Endothelial cell of umbilical vein (primary cell): ENCODE measurements around the gene GAS1. TPM values are rescaled to one million over a fixed set of nuclear protein-coding genes. Genes with fewer than 3 reads are reported as not detected.

Experiments
- BruUV-seq: library from RNA; stranded (reverse); fragments of 400-500 nt; replicated peaks from 2 replicates; lab custom pipeline; 2021; lab: Mats Ljungman, UMichigan
- CTCF ChIA-PET: fragments of 300-600, 350-600 bp; sonication (Branson Sonifier 250); formaldehyde crosslinking; loops from one replicate; lab custom pipeline; 2021; ENCODE audit warnings: antibody characterized with exemption, inconsistent platforms; lab: Charles Lee
- POLR2A ChIA-PET: fragments of 300-600, 350-600 bp; sonication (Branson Sonifier 250); formaldehyde crosslinking; loops from one replicate; lab custom pipeline; 2021; ENCODE audit warnings: antibody characterized with exemption, inconsistent platforms; lab: Charles Lee
- DNase-seq: peaks from one replicate; pipeline ENCODE4 v3.0.0-alpha.2; 2011; ENCODE audit warnings: low read depth, low spot score
- FAIRE-seq: peaks from 2 replicates; lab custom pipeline; 2011; peaks lifted over from hg19 to GRCh38; lab: Jason Lieb, UNC
- H2AFZ ChIP-seq: 2 replicates; pipeline ENCODE4 v1.6.0; 2012; ENCODE audit warnings: low read depth, low read length, control low read depth, inconsistent platforms
- H3K27ac ChIP-seq: 2 replicates; pipeline ENCODE4 v1.5.1; 2011; ENCODE audit warnings: low read depth, mild to moderate bottlenecking, control low read depth, low read length, moderate library complexity; ENCODE audit not compliant: insufficient read depth
- H3K27me3 ChIP-seq, 2 experiments: 2 replicates each; pipeline versions ENCODE4 v1.6.0 to v1.6.1; 2011; ENCODE audit warnings: low read length in 2 of 2, mixed read lengths in 1 of 2; ENCODE audit not compliant: control insufficient read depth in 2 of 2, insufficient read depth in 2 of 2
- H3K36me3 ChIP-seq, 2 experiments: 2 replicates in 1 of 2; 3 replicates in 1 of 2; pipeline ENCODE4 v1.5.1; 2011; ENCODE audit warnings: low read length in 2 of 2, mild to moderate bottlenecking in 1 of 2, moderate library complexity in 1 of 2; ENCODE audit not compliant: control insufficient read depth in 2 of 2, insufficient read depth in 2 of 2; ENCODE audit errors: extremely low read depth in 1 of 2
- H3K4me1 ChIP-seq: 3 replicates; pipeline ENCODE4 v1.5.1; 2011; ENCODE audit warnings: mild to moderate bottlenecking, low read length; ENCODE audit not compliant: control insufficient read depth, insufficient read depth; ENCODE audit errors: extremely low read depth
- H3K4me2 ChIP-seq: 2 replicates; pipeline ENCODE4 v1.6.1; 2011; ENCODE audit warnings: low read length, control low read depth, mixed read lengths; ENCODE audit not compliant: insufficient read depth
- H3K4me3 ChIP-seq, 3 experiments: fragments of 200-600 bp in 1 of 3; sonication (generic), shearing (Covaris generic) in 1 of 3; replicated peaks in 1 of 3; 2 replicates each; pipeline ENCODE4 v1.5.1; 2011 to 2016; ENCODE audit warnings: control low read depth in 3 of 3, low read length in 3 of 3, mild to moderate bottlenecking in 2 of 3, inconsistent platforms in 1 of 3, low read depth in 1 of 3, moderate library complexity in 1 of 3; ENCODE audit not compliant: insufficient read depth in 1 of 3
- H3K79me2 ChIP-seq: 2 replicates; pipeline ENCODE4 v1.6.0; 2012; ENCODE audit warnings: low read length, inconsistent platforms; ENCODE audit not compliant: control insufficient read depth, insufficient read depth
- H3K9ac ChIP-seq: replicated peaks from 2 replicates; pipeline ENCODE3; 2011; ENCODE audit warnings: low read length, control low read depth; ENCODE audit not compliant: insufficient read depth; ENCODE audit errors: extremely low read depth
- H3K9me1 ChIP-seq: replicated peaks from 3 replicates; pipeline ENCODE4 v1.6.0; 2011; ENCODE audit warnings: mild to moderate bottlenecking, low read length; ENCODE audit not compliant: control insufficient read depth, insufficient read depth; ENCODE audit errors: extremely low read depth
- H3K9me3 ChIP-seq: replicated peaks from 2 replicates; pipeline ENCODE4 v1.5.1; 2012; ENCODE audit warnings: low read length, inconsistent platforms; ENCODE audit not compliant: control insufficient read depth, insufficient read depth
- H4K20me1 ChIP-seq: replicated peaks from 2 replicates; pipeline ENCODE3; 2011; ENCODE audit warnings: mild to moderate bottlenecking, low read length; ENCODE audit not compliant: control insufficient read depth, insufficient read depth; ENCODE audit errors: extremely low read depth
- EZH2 ChIP-seq: IDR thresholded peaks from 2 replicates; pipeline ENCODE4 v1.6.1; 2012; ENCODE audit warnings: borderline replicate concordance, low read depth, mild to moderate bottlenecking, moderate library complexity, low read length, inconsistent platforms; ENCODE audit not compliant: severe bottlenecking
- FOS ChIP-seq: IDR thresholded peaks from 2 replicates; pipeline ENCODE4 v1.6.1; 2011; ENCODE audit warnings: mild to moderate bottlenecking, low read length, moderate library complexity, borderline replicate concordance; ENCODE audit not compliant: insufficient read depth
- GATA2 ChIP-seq: IDR thresholded peaks from 2 replicates; pipeline ENCODE4 v1.7.0; 2011; ENCODE audit warnings: low read depth, mild to moderate bottlenecking, moderate library complexity, mixed read lengths, low read length; ENCODE audit not compliant: insufficient read length, insufficient read depth
- JUN ChIP-seq: IDR thresholded peaks from 2 replicates; pipeline ENCODE4 v1.6.1; 2011; ENCODE audit warnings: borderline replicate concordance, low read depth; ENCODE audit not compliant: insufficient read length, insufficient read depth
- MAX ChIP-seq: IDR thresholded peaks from 2 replicates; pipeline ENCODE4 v1.6.1; 2011; ENCODE audit not compliant: insufficient read depth, insufficient read length
- MYC ChIP-seq: IDR thresholded peaks from one replicate; pipeline ENCODE4 v1.6.1; 2011; ENCODE audit warnings: mild to moderate bottlenecking, low read depth, low read length
- POLR2A ChIP-seq: IDR thresholded peaks from 2 replicates; pipeline ENCODE4 v1.6.1; 2012; ENCODE audit warnings: low read depth, mild to moderate bottlenecking, control low read depth, low read length
- POLR2AphosphoS5 ChIP-seq: IDR thresholded peaks from 2 replicates; pipeline ENCODE4 v1.6.1; 2012; ENCODE audit warnings: low read depth, mild to moderate bottlenecking, control low read depth, low read length, moderate library complexity; ENCODE audit not compliant: insufficient read depth
- dilution Hi-C: fragments of 300-500 bp; cut with MboI; formaldehyde crosslinking; loops from one replicate; pipeline ENCODE4 v1.15.0; 2019; ENCODE audit warnings: low sequenced_read_pairs; ENCODE audit not compliant: extremely low pct_ligation_motif_present
- intact Hi-C: fragments of 100-400 bp; cut with micrococcal nuclease; formaldehyde crosslinking; loops from one replicate; pipeline ENCODE4 v1.10.0; 2022
- polyA plus RNA-seq, 4 experiments: library from polyadenylated mRNA; depleted of rRNA in 3 of 4; stranded (reverse) in 3 of 4; unstranded in 1 of 4; fragments of >200 nt; gene quantifications; 2 replicates each; pipeline versions ENCODE4 v1.2.1 to v1.2.3, GENCODE V29; 2011 to 2012; ENCODE audit warnings: missing spikeins in 1 of 4
- total RNA-seq: library from RNA; stranded (reverse); gene quantifications from 2 replicates; pipeline ENCODE4 v1.2.3, GENCODE V29; 2021
- TF ChIP-seq, protein P1 (sequence below), 2 donors: IDR thresholded peaks; 1 replicate in 1 of 2; 2 replicates in 1 of 2; pipeline ENCODE4 v1.5.1; 2011; ENCODE audit warnings: low read length in 2 of 2, mild to moderate bottlenecking in 2 of 2, moderate library complexity in 2 of 2, control low read depth in 1 of 2, inconsistent platforms in 1 of 2, low read depth in 1 of 2; ENCODE audit not compliant: insufficient read depth in 1 of 2; ENCODE audit errors: extremely low read depth in 1 of 2

Gene GAS1
- total and polyA plus RNA-seq, 2 donors (not counting 3 experiments of a cell fraction or from before 2014, with no cell fraction given): 0.06 to 0.15 TPM

- Histone ChIP-seq H3K79me2 (no peaks in the 10 kb centered on the region), H2AFZ (no peak overlapping the region), H3K9ac (no peak overlapping the region), H3K27me3 (no peaks in the 10 kb centered on the region), H3K27ac (no peak overlapping the region), H3K9me1 (no peaks in the 10 kb centered on the region), H3K9me3 (no peaks in the 10 kb centered on the region), H3K4me3 (no peak overlapping the region), H3K4me2 (no peak overlapping the region), H4K20me1 (no peaks in the 10 kb centered on the region), H3K4me1 (no peaks in the 10 kb centered on the region), H3K36me3 (no peaks in the 10 kb centered on the region)
- TF ChIP-seq FOS (no peak), EZH2 (no peak), POLR2A (no peak), MAX (no peak), JUN (no peak), GATA2 (no peak), MYC (no peak), POLR2AphosphoS5 (no peak)
- TF ChIP-seq, protein P1, sequence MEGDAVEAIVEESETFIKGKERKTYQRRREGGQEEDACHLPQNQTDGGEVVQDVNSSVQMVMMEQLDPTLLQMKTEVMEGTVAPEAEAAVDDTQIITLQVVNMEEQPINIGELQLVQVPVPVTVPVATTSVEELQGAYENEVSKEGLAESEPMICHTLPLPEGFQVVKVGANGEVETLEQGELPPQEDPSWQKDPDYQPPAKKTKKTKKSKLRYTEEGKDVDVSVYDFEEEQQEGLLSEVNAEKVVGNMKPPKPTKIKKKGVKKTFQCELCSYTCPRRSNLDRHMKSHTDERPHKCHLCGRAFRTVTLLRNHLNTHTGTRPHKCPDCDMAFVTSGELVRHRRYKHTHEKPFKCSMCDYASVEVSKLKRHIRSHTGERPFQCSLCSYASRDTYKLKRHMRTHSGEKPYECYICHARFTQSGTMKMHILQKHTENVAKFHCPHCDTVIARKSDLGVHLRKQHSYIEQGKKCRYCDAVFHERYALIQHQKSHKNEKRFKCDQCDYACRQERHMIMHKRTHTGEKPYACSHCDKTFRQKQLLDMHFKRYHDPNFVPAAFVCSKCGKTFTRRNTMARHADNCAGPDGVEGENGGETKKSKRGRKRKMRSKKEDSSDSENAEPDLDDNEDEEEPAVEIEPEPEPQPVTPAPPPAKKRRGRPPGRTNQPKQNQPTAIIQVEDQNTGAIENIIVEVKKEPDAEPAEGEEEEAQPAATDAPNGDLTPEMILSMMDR (IDR thresholded peaks at IDR 0.05; ENCODE audit: extremely low read depth in 1 of 2, insufficient read depth in 1 of 2, low read depth in 1 of 2, low read length in 2 of 2): no peak
- no peak for DNase-seq
- CTCF ChIA-PET: no interaction called here
- no TSS peak for BruUV-seq
- intact Hi-C loops: no loop called here
- no peak for FAIRE-seq
- dilution Hi-C loops: no loop called here
- POLR2A ChIA-PET: no interaction called here
These were observed 39.0 kb downstream of the GAS1 start for GRCh38 chr9:86908261-86908660.
